Measurements from ENCODE around the gene C6orf163.

The C6orf163 gene

DNA sequence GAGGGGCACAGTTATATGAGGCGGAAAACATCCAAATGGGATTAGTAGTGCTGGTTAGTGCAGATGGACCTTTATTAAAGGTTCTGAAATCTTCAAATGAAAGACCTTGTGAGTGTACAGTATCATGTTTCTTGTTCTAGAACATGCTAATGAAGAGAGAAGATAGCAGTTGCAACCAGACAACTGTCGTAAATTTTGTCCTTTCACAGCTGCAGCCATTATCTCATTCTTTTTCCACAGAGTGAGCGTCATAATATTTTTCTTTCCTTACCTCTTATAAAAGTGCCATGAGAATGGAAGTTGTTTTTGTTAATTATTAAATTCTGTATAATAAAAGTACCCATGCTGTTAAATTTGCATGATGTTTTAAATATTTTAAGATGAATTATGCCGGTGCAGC, 4.4 kb upstream of the C6orf163 start:
- DNase-seq (ENCODE audit: low spot score) = no peak
- TF ChIP-seq, protein P1, sequence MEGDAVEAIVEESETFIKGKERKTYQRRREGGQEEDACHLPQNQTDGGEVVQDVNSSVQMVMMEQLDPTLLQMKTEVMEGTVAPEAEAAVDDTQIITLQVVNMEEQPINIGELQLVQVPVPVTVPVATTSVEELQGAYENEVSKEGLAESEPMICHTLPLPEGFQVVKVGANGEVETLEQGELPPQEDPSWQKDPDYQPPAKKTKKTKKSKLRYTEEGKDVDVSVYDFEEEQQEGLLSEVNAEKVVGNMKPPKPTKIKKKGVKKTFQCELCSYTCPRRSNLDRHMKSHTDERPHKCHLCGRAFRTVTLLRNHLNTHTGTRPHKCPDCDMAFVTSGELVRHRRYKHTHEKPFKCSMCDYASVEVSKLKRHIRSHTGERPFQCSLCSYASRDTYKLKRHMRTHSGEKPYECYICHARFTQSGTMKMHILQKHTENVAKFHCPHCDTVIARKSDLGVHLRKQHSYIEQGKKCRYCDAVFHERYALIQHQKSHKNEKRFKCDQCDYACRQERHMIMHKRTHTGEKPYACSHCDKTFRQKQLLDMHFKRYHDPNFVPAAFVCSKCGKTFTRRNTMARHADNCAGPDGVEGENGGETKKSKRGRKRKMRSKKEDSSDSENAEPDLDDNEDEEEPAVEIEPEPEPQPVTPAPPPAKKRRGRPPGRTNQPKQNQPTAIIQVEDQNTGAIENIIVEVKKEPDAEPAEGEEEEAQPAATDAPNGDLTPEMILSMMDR (IDR thresholded peaks at IDR 0.05; ENCODE audit: extremely low read depth, missing control alignments) = no peak

DNA sequence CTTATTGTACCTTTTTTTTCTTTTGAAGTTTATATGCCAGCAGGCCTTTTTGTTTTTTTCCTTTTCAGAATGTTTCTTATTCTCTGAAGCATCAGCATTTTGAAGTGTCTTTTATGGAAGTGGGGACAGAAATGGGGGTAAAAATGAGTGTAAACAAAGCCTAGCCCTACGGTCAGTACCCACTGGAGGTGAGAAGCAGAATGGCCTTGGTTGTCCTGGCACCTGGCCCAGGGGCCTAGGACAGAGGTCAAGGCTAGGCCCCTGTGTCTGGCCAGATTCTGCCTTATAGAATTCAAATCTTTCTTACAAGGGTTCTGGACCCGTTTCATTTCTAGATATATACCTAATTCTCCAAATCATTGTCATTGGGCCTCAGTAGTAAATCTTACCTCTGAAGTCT, 3.5 kb upstream of the C6orf163 start:
- DNase-seq (ENCODE audit: low spot score) = no peak
- TF ChIP-seq, protein P1 (IDR thresholded peaks at IDR 0.05; ENCODE audit: extremely low read depth, missing control alignments) = no peak

DNA sequence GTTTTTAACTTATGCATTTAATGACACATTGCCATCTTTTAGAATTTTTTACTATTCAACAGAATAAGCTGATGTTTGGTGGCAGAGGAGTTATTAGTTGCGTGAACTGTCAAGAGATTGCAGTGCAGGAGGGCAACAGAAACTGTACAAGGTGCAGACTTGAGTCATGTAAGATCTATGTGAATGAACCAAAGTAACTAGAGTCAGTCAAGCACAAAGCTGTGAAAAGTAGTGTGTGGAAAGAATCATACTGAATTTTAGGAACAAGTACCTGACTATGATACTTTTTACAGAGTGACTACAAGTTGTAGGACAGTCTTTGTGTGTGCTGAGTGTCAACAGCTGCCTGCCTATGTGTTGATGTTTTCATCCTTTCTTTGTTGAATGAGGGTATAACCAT, 2.7 kb upstream of the C6orf163 start:
- DNase-seq (ENCODE audit: low spot score) = peak; percentile 23
- TF ChIP-seq, protein P1 (IDR thresholded peaks at IDR 0.05; ENCODE audit: extremely low read depth, missing control alignments) = no peak

DNA sequence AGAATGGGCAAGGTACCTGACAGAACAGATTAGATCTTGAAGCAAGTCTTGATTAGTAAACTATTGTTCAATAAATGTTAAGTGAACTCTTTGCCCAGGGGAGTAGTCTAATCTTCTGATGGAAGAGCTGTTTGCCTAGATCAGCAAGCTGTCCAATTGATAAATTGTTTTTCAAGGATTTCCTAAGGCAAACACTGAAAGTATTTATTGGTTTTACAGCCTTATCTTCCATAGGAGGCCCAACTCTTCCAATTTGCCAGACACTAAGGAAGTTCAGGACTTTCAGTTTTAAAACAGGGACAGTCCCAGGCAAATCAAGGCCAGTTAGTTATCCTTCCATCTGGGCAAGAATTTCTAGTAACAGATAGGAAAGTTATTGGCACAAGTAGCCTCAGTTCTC, 1.8 kb upstream of the C6orf163 start:
- no peak for DNase-seq (ENCODE audit: low spot score)
- TF ChIP-seq, protein P1 (IDR thresholded peaks at IDR 0.05; ENCODE audit: extremely low read depth, missing control alignments) = no peak

DNA sequence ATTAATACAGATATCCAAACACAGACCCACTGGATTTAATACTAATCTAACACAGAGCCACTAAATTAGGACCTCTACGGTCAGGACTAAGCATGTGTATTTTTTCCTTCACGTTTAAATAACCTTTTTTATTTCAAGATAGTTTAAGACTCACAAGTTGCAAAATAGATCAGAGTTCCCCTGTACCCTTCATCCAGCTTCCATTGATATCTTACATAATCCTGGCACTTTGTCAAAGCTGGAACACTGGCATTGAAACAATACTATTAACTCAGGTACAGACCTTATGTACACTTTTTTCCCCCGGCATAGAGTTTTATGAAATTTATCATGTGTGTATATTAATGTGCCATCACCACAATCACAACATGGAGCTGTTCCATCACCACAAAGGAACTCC, 2.1 kb downstream of the C6orf163 start:
- DNase-seq (ENCODE audit: low spot score) = no peak
- TF ChIP-seq, protein P1 (IDR thresholded peaks at IDR 0.05; ENCODE audit: extremely low read depth, missing control alignments) = no peak

DNA sequence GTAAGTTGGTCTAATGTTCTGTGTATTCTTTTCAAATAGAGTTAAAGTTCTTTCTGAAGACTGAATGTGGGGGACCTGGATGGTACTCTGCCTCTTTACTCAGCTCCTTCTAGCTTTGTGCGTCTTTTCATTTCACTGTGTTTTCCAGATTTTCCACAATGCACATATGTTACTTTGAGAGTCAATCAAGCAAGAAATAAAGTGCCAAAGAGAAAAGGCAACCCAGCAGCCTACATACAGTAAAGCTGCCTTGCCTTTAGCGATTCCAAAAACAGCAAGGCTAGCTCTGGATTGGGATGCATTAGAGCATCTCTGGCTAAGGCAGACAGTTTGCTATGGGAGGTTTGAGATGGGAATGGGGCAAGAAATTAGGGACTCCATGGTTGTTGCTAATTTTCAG, 5.3 kb downstream of the C6orf163 start:
- TF ChIP-seq, protein P1 (IDR thresholded peaks at IDR 0.05; ENCODE audit: extremely low read depth, missing control alignments) = no peak
- DNase-seq (ENCODE audit: low spot score) = no peak

DNA sequence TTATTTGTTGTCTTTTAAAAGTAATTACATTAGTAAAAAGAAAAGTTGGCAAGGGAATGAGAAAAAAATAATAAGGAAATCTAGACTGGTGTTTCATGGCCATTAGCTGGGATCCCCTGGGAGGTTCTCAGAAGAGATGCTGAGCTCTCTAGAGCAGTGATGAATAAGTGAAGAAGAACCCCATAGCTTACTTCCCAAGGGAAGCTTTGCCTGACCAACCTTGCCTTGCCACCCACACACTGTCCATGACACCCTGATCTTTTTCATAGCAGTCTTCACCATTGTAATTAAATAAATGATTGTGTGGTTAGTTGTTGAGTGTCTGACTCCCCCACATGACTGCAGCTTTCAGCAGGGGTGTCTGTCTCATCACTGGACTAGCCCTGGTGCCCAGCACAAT, 5.9 kb downstream of the C6orf163 start:
- TF ChIP-seq, protein P1 (IDR thresholded peaks at IDR 0.05; ENCODE audit: extremely low read depth, missing control alignments) = no peak
- DNase-seq (ENCODE audit: low spot score) = no peak
